Loucy (cell line): ENCODE data around the gene LIN28A.

Experiments used
- H2AFZ ChIP-seq: fragments of 200-600 bp; sonication (generic); 2 replicates; pipeline ENCODE4 v1.6.0; 2016; ENCODE audit warnings: antibody characterized with exemption, mild to moderate bottlenecking, low read length, moderate library complexity
- H3F3A ChIP-seq: fragments of 200-600 bp; 2 replicates; pipeline ENCODE4 v1.6.0; 2016; ENCODE audit warnings: antibody characterized with exemption, low read depth, mild to moderate bottlenecking
- H3K27me3 ChIP-seq: fragments of 200-600 bp; sonication (generic); 2 replicates; pipeline ENCODE4 v1.6.1; 2014; ENCODE audit warnings: low read length, mild to moderate bottlenecking; ENCODE audit not compliant: insufficient read depth, poor library complexity, severe bottlenecking
- H3K36me3 ChIP-seq: fragments of 200-600 bp; sonication (generic); 2 replicates; pipeline ENCODE4 v1.6.1; 2016; ENCODE audit warnings: low read length; ENCODE audit not compliant: insufficient read depth
- H3K4me1 ChIP-seq: fragments of 200-600 bp; sonication (generic); 2 replicates; pipeline ENCODE4 v1.5.1; 2014; ENCODE audit warnings: low read length, mild to moderate bottlenecking; ENCODE audit not compliant: insufficient read depth, poor library complexity, severe bottlenecking
- H3K4me2 ChIP-seq: fragments of 200-600 bp; sonication (generic); 2 replicates; pipeline ENCODE4 v1.6.0; 2014; ENCODE audit warnings: antibody characterized with exemption, low read length, low read depth, mild to moderate bottlenecking; ENCODE audit not compliant: poor library complexity, severe bottlenecking
- H3K4me3 ChIP-seq: fragments of 200-600 bp; sonication (generic); 2 replicates; pipeline ENCODE4 v1.5.1; 2014; ENCODE audit warnings: low read length, mild to moderate bottlenecking, mixed read lengths; ENCODE audit not compliant: poor library complexity, severe bottlenecking
- H3K79me2 ChIP-seq: fragments of 200-600 bp; sonication (generic); 2 replicates; pipeline ENCODE4 v1.6.1; 2014; ENCODE audit warnings: low read length; ENCODE audit not compliant: insufficient read depth
- H3K9ac ChIP-seq: fragments of 200-600 bp; sonication (generic); 2 replicates; pipeline ENCODE4 v1.6.0; 2014; ENCODE audit warnings: mild to moderate bottlenecking, low read depth, low read length, moderate library complexity; ENCODE audit not compliant: poor library complexity, severe bottlenecking
- H3K9me2 ChIP-seq: fragments of 200-600 bp; sonication (generic); replicated peaks from 2 replicates; pipeline ENCODE4 v1.6.1; 2016; ENCODE audit warnings: low read depth, low read length, mixed read lengths
- H3K9me3 ChIP-seq: fragments of 200-600 bp; sonication (generic); 2 replicates; pipeline ENCODE4 v1.6.1; 2014; ENCODE audit warnings: mild to moderate bottlenecking, antibody characterized with exemption, low read length, low read depth; ENCODE audit not compliant: insufficient read depth
- H4K20me1 ChIP-seq: fragments of 200-600 bp; sonication (generic); 2 replicates; pipeline ENCODE4 v1.6.0; 2014; ENCODE audit warnings: antibody characterized with exemption, low read length, mild to moderate bottlenecking; ENCODE audit not compliant: insufficient read depth, poor library complexity, severe bottlenecking
- EZH2phosphoT487 ChIP-seq: fragments of 200-600 bp; IDR thresholded peaks from 2 replicates; pipeline ENCODE4 v1.6.1; 2018; ENCODE audit warnings: antibody characterized with exemption, mild to moderate bottlenecking, moderate library complexity, borderline replicate concordance
- TF ChIP-seq, protein P1 (sequence below): fragments of 200-600 bp; sonication (generic); conservative IDR thresholded peaks from 2 replicates; pipeline ENCODE4 v1.5.1; 2014; ENCODE audit warnings: mild to moderate bottlenecking, antibody characterized with exemption, low read length

LIN28A gene, protein sequence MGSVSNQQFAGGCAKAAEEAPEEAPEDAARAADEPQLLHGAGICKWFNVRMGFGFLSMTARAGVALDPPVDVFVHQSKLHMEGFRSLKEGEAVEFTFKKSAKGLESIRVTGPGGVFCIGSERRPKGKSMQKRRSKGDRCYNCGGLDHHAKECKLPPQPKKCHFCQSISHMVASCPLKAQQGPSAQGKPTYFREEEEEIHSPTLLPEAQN

DNA sequence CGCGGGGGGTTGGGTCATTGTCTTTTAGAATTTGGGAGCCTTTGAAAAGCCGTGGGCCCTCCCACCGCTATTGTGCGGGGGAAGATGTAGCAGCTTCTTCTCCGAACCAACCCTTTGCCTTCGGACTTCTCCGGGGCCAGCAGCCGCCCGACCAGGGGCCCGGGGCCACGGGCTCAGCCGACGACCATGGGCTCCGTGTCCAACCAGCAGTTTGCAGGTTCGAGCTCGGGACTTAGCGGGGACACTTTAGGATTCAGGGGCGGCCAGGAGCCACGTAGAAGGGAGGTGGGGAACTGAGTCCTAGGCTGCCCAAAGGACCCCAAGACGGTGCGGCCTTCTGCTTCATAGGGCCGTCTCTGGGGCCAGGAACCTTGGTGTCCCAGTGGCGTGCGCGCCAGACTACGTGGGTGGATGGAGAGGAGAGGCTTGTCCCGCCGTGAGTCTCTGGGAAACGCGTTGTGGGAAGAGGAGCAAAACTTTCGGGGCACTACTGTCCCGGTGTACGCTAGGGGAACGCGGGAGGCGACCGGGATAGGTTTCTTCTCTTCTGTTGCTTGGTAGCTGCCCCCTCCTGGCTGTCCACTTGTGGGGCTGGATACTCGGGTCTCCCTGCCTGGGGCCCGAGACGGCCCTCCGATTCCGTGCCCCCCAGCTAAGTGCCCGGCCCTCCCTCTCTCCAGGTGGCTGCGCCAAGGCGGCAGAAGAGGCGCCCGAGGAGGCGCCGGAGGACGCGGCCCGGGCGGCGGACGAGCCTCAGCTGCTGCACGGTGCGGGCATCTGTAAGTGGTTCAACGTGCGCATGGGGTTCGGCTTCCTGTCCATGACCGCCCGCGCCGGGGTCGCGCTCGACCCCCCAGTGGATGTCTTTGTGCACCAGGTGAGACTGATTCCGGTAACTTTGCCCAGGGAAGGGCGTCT is at the start of gene LIN28A:
Gene LIN28A, plus strand, starts transcription at position 112 of the 918 bp plus-strand sequence. Its CDS starts 75 bp downstream, at position 187.
- peaks cover 8% of the 10 kb centered on the region for H3K4me1 ChIP-seq
- no peaks in the 10 kb centered on the region for H4K20me1 ChIP-seq
- no peak within 1 kb of the TSS for H3K4me2 ChIP-seq
- no peak within 1 kb of the TSS for H3K4me3 ChIP-seq
- no peaks in the 10 kb centered on the region for H3F3A ChIP-seq
- no peaks in the 10 kb centered on the region for H3K36me3 ChIP-seq
- H3K79me2 ChIP-seq = no peaks in the 10 kb centered on the region
- no peaks in the 10 kb centered on the region for H3K9me2 ChIP-seq
- no peak within 1 kb of the TSS for H3K9ac ChIP-seq
- TF ChIP-seq, protein P1, sequence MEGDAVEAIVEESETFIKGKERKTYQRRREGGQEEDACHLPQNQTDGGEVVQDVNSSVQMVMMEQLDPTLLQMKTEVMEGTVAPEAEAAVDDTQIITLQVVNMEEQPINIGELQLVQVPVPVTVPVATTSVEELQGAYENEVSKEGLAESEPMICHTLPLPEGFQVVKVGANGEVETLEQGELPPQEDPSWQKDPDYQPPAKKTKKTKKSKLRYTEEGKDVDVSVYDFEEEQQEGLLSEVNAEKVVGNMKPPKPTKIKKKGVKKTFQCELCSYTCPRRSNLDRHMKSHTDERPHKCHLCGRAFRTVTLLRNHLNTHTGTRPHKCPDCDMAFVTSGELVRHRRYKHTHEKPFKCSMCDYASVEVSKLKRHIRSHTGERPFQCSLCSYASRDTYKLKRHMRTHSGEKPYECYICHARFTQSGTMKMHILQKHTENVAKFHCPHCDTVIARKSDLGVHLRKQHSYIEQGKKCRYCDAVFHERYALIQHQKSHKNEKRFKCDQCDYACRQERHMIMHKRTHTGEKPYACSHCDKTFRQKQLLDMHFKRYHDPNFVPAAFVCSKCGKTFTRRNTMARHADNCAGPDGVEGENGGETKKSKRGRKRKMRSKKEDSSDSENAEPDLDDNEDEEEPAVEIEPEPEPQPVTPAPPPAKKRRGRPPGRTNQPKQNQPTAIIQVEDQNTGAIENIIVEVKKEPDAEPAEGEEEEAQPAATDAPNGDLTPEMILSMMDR = no peak
- TF ChIP-seq EZH2phosphoT487 = no peak
- H2AFZ ChIP-seq = no peak within 1 kb of the TSS
- H3K9me3 ChIP-seq = no peaks in the 10 kb centered on the region
- no peaks in the 10 kb centered on the region for H3K27me3 ChIP-seq

DNA sequence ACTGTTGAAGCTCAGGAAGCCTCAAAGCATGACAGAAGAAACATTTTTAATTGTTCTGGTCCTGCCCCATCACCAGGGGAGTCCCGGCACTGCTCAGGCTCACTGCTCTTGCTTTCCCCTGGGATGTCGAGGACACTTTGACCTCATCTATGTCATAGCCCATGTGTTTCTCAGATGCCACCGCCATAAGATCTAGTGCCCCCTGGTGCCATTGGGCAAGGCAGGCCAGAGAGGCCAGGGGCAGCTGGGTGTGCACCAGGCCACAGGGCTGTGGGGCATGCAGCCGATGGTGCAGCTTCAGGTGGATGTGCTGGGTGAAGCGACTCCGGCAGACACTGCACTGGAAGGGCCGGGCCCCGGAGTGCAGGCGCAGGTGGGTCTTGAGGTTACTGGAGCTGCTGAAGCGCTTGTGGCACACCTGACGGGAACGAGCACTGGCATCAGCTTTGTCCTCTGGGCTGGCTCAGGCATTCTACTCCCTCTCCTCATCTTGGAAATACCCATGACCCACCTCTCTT is 49.0 kb upstream of the LIN28A start:
- Histone ChIP-seq H3K27me3 (no peaks in the 10 kb centered on the region), H4K20me1 (no peaks in the 10 kb centered on the region), H2AFZ (no peak overlapping the region), H3K4me3 (no peak overlapping the region), H3K4me2 (no peak overlapping the region), H3K79me2 (no peaks in the 10 kb centered on the region), H3K9me2 (no peaks in the 10 kb centered on the region), H3K4me1 (peaks cover 29% of the 10 kb centered on the region), H3K36me3 (no peaks in the 10 kb centered on the region), H3K9ac (no peak overlapping the region), H3F3A (no peaks in the 10 kb centered on the region), H3K9me3 (no peaks in the 10 kb centered on the region)
- TF ChIP-seq EZH2phosphoT487 = no peak
- TF ChIP-seq, protein P1 = peak; percentile 43

DNA sequence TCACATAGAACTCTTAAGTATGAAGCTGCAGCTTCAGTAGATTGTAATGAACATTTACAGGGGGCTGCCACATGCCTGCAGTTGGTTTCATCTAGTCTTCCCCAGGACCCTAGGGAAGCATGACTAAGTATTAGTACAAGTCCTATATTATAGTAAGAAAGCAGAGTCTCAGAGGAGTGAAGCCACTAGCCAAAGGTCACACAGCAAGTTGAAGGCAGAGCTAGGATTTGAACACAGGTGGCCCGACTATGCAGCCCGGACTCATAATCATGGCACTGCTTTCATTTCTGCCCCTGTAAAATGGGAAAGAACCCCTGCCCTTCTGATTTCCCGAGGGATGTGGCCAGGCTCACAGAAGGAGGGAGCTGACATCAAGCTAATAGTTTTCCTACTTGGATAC is 48.3 kb upstream of the LIN28A start:
- H3K9ac ChIP-seq = no peak overlapping the region
- H3K9me3 ChIP-seq = no peaks in the 10 kb centered on the region
- H3K27me3 ChIP-seq = no peaks in the 10 kb centered on the region
- H3K4me1 ChIP-seq = peaks cover 31% of the 10 kb centered on the region
- no peaks in the 10 kb centered on the region for H3F3A ChIP-seq
- TF ChIP-seq, protein P1 = no peak
- no peak for TF ChIP-seq EZH2phosphoT487
- H2AFZ ChIP-seq = no peak overlapping the region
- no peaks in the 10 kb centered on the region for H3K9me2 ChIP-seq
- no peaks in the 10 kb centered on the region for H3K36me3 ChIP-seq
- no peak overlapping the region for H3K4me2 ChIP-seq
- H4K20me1 ChIP-seq = no peaks in the 10 kb centered on the region
- H3K79me2 ChIP-seq = peaks cover 2% of the 10 kb centered on the region; the same call in 1 of the 2 replicates
- no peak overlapping the region for H3K4me3 ChIP-seq
